ENCODE results near the gene OXA1L.
"Not testable (repeated sequence)": the region's sequence is repeated elsewhere in the genome, so short reads cannot be mapped to it uniquely, and the experiment has no call there.

The OXA1L gene

GRCh38 chr14:22772725-22773124, 6.2 kb downstream of the OXA1L start:
- POLR2A ChIA-PET: no interaction called here

GRCh38 chr14:22773162-22774010, 6.9 kb downstream of the OXA1L start:
- POLR2A ChIA-PET: no interaction called here
- TF ChIP-seq SUZ12 (IDR thresholded peaks at IDR 0.05): no peak
- TF ChIP-seq NFRKB (IDR thresholded peaks at IDR 0.05): no peak
- TF ChIP-seq L3MBTL2 (conservative IDR thresholded peaks at IDR 0.05): no peak
- TF ChIP-seq HDGF (IDR thresholded peaks at IDR 0.05; ENCODE audit: borderline replicate concordance): no peak
- no peak for TF ChIP-seq ARNT (IDR thresholded peaks at IDR 0.05)
- TF ChIP-seq CTBP1 (IDR thresholded peaks at IDR 0.05; ENCODE audit: borderline replicate concordance): no peak
- TF ChIP-seq ELF4 (IDR thresholded peaks at IDR 0.05): no peak
- no peak for TF ChIP-seq SP1 (IDR thresholded peaks at IDR 0.05)
- TF ChIP-seq FOXK2 (IDR thresholded peaks at IDR 0.05): no peak
- TF ChIP-seq TARDBP (IDR thresholded peaks at IDR 0.05): no peak
- no peak for TF ChIP-seq ZNF384 (IDR thresholded peaks at IDR 0.05)
- TF ChIP-seq FOXM1 (IDR thresholded peaks at IDR 0.05; ENCODE audit: borderline replicate concordance): no peak
- TF ChIP-seq LEF1 (IDR thresholded peaks at IDR 0.05; ENCODE audit: borderline replicate concordance): no peak
- TF ChIP-seq FOXA1 (IDR thresholded peaks at IDR 0.05): no peak
- no peak for TF ChIP-seq PKNOX1 (IDR thresholded peaks at IDR 0.05)
- TF ChIP-seq BHLHE40 (IDR thresholded peaks at IDR 0.05; ENCODE audit: borderline replicate concordance): no peak
- CTCF ChIA-PET: interaction anchor here (1.2 kb wide), 1 partner anchor 80 kb away, joined by 5 read pairs; no protein-coding TSS in a partner anchor
- DNase-seq (ENCODE audit: extremely low spot score): no peak

More at GRCh38 chr14:22772725-22773124, 6.2 kb downstream of the OXA1L start:
- TF ChIP-seq ELF4 (IDR thresholded peaks at IDR 0.05): no peak
- TF ChIP-seq LEF1 (IDR thresholded peaks at IDR 0.05; ENCODE audit: borderline replicate concordance): no peak
- TF ChIP-seq L3MBTL2 (conservative IDR thresholded peaks at IDR 0.05): no peak
- no peak for TF ChIP-seq TARDBP (IDR thresholded peaks at IDR 0.05)
- no peak for TF ChIP-seq SUZ12 (IDR thresholded peaks at IDR 0.05)
- DNase-seq (ENCODE audit: extremely low spot score): no peak
- CTCF ChIA-PET: no interaction called here

DNA sequence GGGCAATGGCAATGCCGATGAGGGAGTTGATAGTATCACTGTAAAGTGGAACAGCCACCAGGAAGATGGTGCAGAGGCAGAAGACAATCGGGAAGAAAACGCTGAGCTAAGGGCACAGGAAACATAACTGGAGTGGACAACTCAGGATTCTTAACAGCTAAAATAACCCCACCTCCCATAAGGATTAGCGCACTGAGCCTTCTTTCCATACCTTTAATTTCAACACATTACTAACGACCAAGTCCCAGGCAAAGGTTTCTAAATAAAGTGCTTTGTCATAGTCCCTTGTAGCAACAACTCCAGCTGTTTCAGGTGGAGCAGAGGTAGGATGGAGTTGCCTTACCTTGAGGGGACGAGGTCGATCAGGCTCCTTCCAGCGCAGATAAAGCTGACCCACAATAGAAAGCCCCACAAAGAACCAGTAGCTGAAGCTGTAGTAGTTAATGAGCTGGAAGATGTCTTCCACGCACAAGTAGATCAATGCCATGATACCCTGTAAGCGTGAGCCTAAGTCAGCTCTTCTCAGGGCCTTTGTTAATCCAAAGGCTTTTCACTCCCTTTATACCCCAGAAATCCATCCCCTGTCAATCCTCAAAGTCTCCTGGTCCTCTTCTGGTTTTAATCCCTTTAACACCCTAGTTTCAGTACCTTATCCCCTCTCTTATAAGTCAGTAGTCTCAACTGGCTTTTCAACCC, 7.7 kb downstream of the OXA1L start:
- DNase-seq (ENCODE audit: extremely low spot score): no peak
- ChIA-PET CTCF (interaction anchor here (0.6 to 1.2 kb wide), 2 partner anchors 79 to 663 kb away, joined by 5 read pairs; no protein-coding TSS in a partner anchor), POLR2A (interaction anchor here (0.6 to 3.0 kb wide), 3 partner anchors 8 to 14 kb away, joined by 3 to 11 read pairs (median 4); partner anchors contain the start of gene OXA1L)
- TF ChIP-seq LEF1 (IDR thresholded peaks at IDR 0.05; ENCODE audit: borderline replicate concordance) (no peak), NFRKB (IDR thresholded peaks at IDR 0.05) (no peak), L3MBTL2 (conservative IDR thresholded peaks at IDR 0.05) (no peak), ZNF384 (IDR thresholded peaks at IDR 0.05) (no peak), ELF4 (IDR thresholded peaks at IDR 0.05) (no peak), SUZ12 (IDR thresholded peaks at IDR 0.05) (no peak), TARDBP (IDR thresholded peaks at IDR 0.05) (no peak)

DNA sequence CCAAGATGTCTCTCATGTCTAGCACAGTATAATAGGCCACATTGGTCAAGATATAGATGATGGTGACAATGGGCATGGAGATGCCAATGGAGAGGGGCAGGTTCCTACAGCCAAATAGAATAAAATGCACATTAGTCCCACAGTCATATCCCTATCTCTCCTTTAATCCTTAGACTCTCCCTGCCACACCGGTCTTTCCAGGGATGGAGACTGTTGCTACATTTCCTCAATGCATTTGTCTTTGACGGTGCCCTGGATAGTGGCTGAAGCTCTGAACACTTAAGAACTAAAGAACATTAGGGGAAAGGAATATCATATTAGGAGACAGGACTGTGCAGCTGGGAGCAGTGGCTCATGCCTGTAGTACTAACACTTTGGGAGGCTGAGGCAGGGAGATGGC, 9.7 kb downstream of the OXA1L start:
- ChIA-PET POLR2A (interaction anchor here (3.0 kb wide), 1 partner anchor 10 kb away, joined by 11 read pairs; the partner anchor contains the start of gene OXA1L), CTCF (interaction anchor here (0.8 kb wide), 1 partner anchor 47 kb away, joined by 3 read pairs; no protein-coding TSS in a partner anchor)
- TF ChIP-seq FOXA1 (IDR thresholded peaks at IDR 0.05) (no peak), SP1 (IDR thresholded peaks at IDR 0.05) (no peak), ARNT (IDR thresholded peaks at IDR 0.05) (no peak), HDGF (IDR thresholded peaks at IDR 0.05; ENCODE audit: borderline replicate concordance) (no peak), TARDBP (IDR thresholded peaks at IDR 0.05) (no peak), L3MBTL2 (conservative IDR thresholded peaks at IDR 0.05) (no peak), PKNOX1 (IDR thresholded peaks at IDR 0.05) (no peak), NFRKB (IDR thresholded peaks at IDR 0.05) (no peak), ELF4 (IDR thresholded peaks at IDR 0.05) (no peak), LEF1 (IDR thresholded peaks at IDR 0.05; ENCODE audit: borderline replicate concordance) (no peak), FOXK2 (IDR thresholded peaks at IDR 0.05) (no peak), CTBP1 (IDR thresholded peaks at IDR 0.05; ENCODE audit: borderline replicate concordance) (no peak), ZNF384 (IDR thresholded peaks at IDR 0.05) (no peak), SUZ12 (IDR thresholded peaks at IDR 0.05) (no peak), FOXM1 (IDR thresholded peaks at IDR 0.05; ENCODE audit: borderline replicate concordance) (no peak), BHLHE40 (IDR thresholded peaks at IDR 0.05; ENCODE audit: borderline replicate concordance) (no peak)
- no peak for DNase-seq (ENCODE audit: extremely low spot score)

DNA sequence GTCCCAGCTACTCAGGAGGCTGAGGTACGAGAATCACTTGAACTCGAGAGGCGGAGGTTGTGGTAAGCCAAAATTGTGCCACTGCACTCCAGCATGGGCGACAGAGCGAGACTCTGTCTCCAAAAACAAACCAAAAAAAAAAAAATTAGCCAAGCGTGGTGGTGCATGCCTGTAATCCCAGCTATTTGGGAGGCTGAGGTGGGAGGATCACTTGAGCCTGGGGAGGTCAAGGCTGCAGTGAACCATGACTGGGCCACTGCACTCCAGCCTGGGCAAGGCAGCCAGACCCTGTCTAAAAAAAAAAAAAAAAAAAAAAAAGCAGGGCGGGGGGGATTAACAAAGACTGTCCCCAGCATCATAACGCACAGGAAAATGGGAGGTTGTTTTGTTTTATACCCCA, 10.4 kb downstream of the OXA1L start:
- CTCF ChIA-PET: interaction anchor here (0.7 to 0.8 kb wide), 2 partner anchors 13 to 46 kb away, joined by 3 read pairs; no protein-coding TSS in a partner anchor
- POLR2A ChIA-PET: interaction anchor here (3.0 kb wide), 1 partner anchor 11 kb away, joined by 11 read pairs; the partner anchor contains the start of gene OXA1L

GRCh38 chr14:22778084-22778483, 11.6 kb downstream of the OXA1L start:
- CTCF ChIA-PET: interaction anchor here (0.9 kb wide), 1 partner anchor 13 kb away, joined by 3 read pairs; no protein-coding TSS in a partner anchor
- no peak for DNase-seq (ENCODE audit: extremely low spot score)
- POLR2A ChIA-PET: interaction anchor here (1.9 kb wide), 1 partner anchor 12 kb away, joined by 8 read pairs; the partner anchor contains the start of gene OXA1L
- no peak for TF ChIP-seq SUZ12 (IDR thresholded peaks at IDR 0.05)
- TF ChIP-seq TARDBP (IDR thresholded peaks at IDR 0.05): no peak
- TF ChIP-seq FOXM1 (IDR thresholded peaks at IDR 0.05; ENCODE audit: borderline replicate concordance): no peak
- no peak for TF ChIP-seq L3MBTL2 (conservative IDR thresholded peaks at IDR 0.05)
- no peak for TF ChIP-seq HDGF (IDR thresholded peaks at IDR 0.05; ENCODE audit: borderline replicate concordance)
- TF ChIP-seq NFRKB (IDR thresholded peaks at IDR 0.05): no peak
- TF ChIP-seq FOXK2 (IDR thresholded peaks at IDR 0.05): no peak
- no peak for TF ChIP-seq FOXA1 (IDR thresholded peaks at IDR 0.05)
- no peak for TF ChIP-seq CTBP1 (IDR thresholded peaks at IDR 0.05; ENCODE audit: borderline replicate concordance)
- no peak for TF ChIP-seq ZNF384 (IDR thresholded peaks at IDR 0.05)
- no peak for TF ChIP-seq ARNT (IDR thresholded peaks at IDR 0.05)
- no peak for TF ChIP-seq SP1 (IDR thresholded peaks at IDR 0.05)
- no peak for TF ChIP-seq LEF1 (IDR thresholded peaks at IDR 0.05; ENCODE audit: borderline replicate concordance)
- no peak for TF ChIP-seq BHLHE40 (IDR thresholded peaks at IDR 0.05; ENCODE audit: borderline replicate concordance)
- no peak for TF ChIP-seq ELF4 (IDR thresholded peaks at IDR 0.05)
- no peak for TF ChIP-seq PKNOX1 (IDR thresholded peaks at IDR 0.05)

More for the DNA sequence above, 10.4 kb downstream of the OXA1L start:
- not testable (repeated sequence) for DNase-seq (ENCODE audit: extremely low spot score)

Measured in HEK293T (cell line).